Sigmoid colon (tissue), 7 donors: ENCODE measurements around the gene ATF7IP. TPM values are rescaled to one million over a fixed set of nuclear protein-coding genes. Genes with fewer than 3 reads are reported as not detected.

Experiments used
- DNase-seq: peaks from one replicate; pipeline ENCODE4 v3.0.0-alpha.2; 2019
- H3K27ac ChIP-seq, 4 donors: fragments of 200-600 bp; sonication (generic); one replicate each; pipeline ENCODE4 v1.5.1; 2016 to 2019; ENCODE audit warnings: mild to moderate bottlenecking in 1 of 4
- H3K27me3 ChIP-seq, 3 donors: fragments of 200-600 bp; sonication (generic); one replicate each; pipeline ENCODE4 v1.5.1; 2019; ENCODE audit warnings: mild to moderate bottlenecking in 1 of 3
- H3K36me3 ChIP-seq, 4 donors: fragments of 200-600 bp; sonication (generic); one replicate each; pipeline ENCODE4 v1.5.1; 2016 to 2019
- H3K4me1 ChIP-seq, 4 donors: fragments of 200-600 bp; sonication (generic); one replicate each; pipeline ENCODE4 v1.5.1; 2017 to 2019
- H3K4me3 ChIP-seq, 4 donors: fragments of 200-600 bp; sonication (generic); one replicate each; pipeline ENCODE4 v1.5.1; 2017 to 2019; ENCODE audit warnings: mild to moderate bottlenecking in 2 of 4, moderate library complexity in 1 of 4
- H3K9me3 ChIP-seq, 4 donors: fragments of 200-600 bp in 3 of 4; sonication (generic) in 3 of 4; one replicate each; pipeline versions ENCODE4 v1.5.1 to v1.6.1; 2013 to 2019
- CTCF ChIP-seq, 4 experiments: fragments of 450-650 bp in 3 of 4; fragments of 200-600 bp in 1 of 4; IDR thresholded peaks; one replicate each; pipeline ENCODE4 v1.5.1; 2016 to 2019; ENCODE audit warnings: antibody characterized with exemption in 4 of 4, mild to moderate bottlenecking in 3 of 4, moderate library complexity in 2 of 4
- EP300 ChIP-seq, 4 donors: sonication (generic); formaldehyde crosslinking; IDR thresholded peaks; one replicate each; pipeline ENCODE4 v1.6.1; 2017; ENCODE audit warnings: antibody characterized with exemption in 4 of 4
- POLR2A ChIP-seq, 2 donors: fragments of 450-650 bp; IDR thresholded peaks; one replicate each; pipeline ENCODE4 v1.6.1; 2016; ENCODE audit warnings: antibody characterized with exemption in 2 of 2, mild to moderate bottlenecking in 2 of 2, moderate library complexity in 2 of 2
- POLR2AphosphoS5 ChIP-seq, 4 donors: sonication (generic); formaldehyde crosslinking; IDR thresholded peaks; one replicate each; pipeline ENCODE4 v1.6.1; 2017; ENCODE audit warnings: antibody characterized with exemption in 4 of 4
- WGBS, 2 donors: extraction: QIAGEN DNeasy Blood & Tissue Kit; methylation state at CpG; one replicate each; pipeline ENCODE4 v1.1.7; 2013; 5-methylcytosine and 5-hydroxymethylcytosine counted together
- intact Hi-C: fragments of 100-400 bp; cut with DNase I; formaldehyde crosslinking; loops from one replicate; pipeline ENCODE4 v1.15.1; 2023
- polyA plus RNA-seq, 3 donors: library from polyadenylated mRNA; stranded (reverse); fragments of 200-250 nt; gene quantifications; one replicate each; pipeline ENCODE4 v1.2.3, GENCODE V29; 2013
- total RNA-seq, 4 donors: library from RNA; depleted of rRNA; stranded (reverse); fragments of >200 nt; gene quantifications; one replicate each; pipeline ENCODE4 v1.1.0, GENCODE V29; 2016
- donor health status: healthy with polysubstance abuse.
- donor health status: Bipolar disorder and iron deficiency.
- donor health status: healthy.

Gene ATF7IP
- total and polyA plus RNA-seq, 7 donors = 3.0 to 58.4 (median 27.7) TPM

GRCh38 chr12:14481201-14481600, 115.7 kb downstream of the ATF7IP start:
- H3K4me1 ChIP-seq = no peaks in the 10 kb centered on the region
- no peaks in the 10 kb centered on the region for H3K27me3 ChIP-seq
- H3K27ac ChIP-seq = no peak overlapping the region
- H3K4me3 ChIP-seq = no peak overlapping the region
- H3K36me3 ChIP-seq = peaks cover 27 to 94% (median 56%) of the 10 kb centered on the region in 4 donors
- no peak for DNase-seq
- peaks cover 0 to 4% (median 0%) of the 10 kb centered on the region in 4 donors for H3K9me3 ChIP-seq
- intact Hi-C loops = no loop called here
- TF ChIP-seq CTCF (IDR thresholded peaks at IDR 0.05) = no peak
- no peak for TF ChIP-seq POLR2A (IDR thresholded peaks at IDR 0.05)
- TF ChIP-seq POLR2AphosphoS5 (IDR thresholded peaks at IDR 0.05) = no peak

GRCh38 chr12:14482361-14482760, 116.9 kb downstream of the ATF7IP start:
- no peak for DNase-seq
- intact Hi-C loops = no loop called here
- Histone ChIP-seq H3K4me3 (no peak overlapping the region), H3K27ac (no peak overlapping the region), H3K4me1 (no peaks in the 10 kb centered on the region), H3K27me3 (no peaks in the 10 kb centered on the region), H3K9me3 (no peaks in the 10 kb centered on the region), H3K36me3 (peaks cover 23 to 94% (median 63%) of the 10 kb centered on the region in 4 donors)
- WGBS, 2 donors = 95 to 97% methylated on average over 1 of the region's 1 CpG
- TF ChIP-seq CTCF (IDR thresholded peaks at IDR 0.05) = no peak
- no peak for TF ChIP-seq POLR2AphosphoS5 (IDR thresholded peaks at IDR 0.05)
- TF ChIP-seq EP300 (IDR thresholded peaks at IDR 0.05) = no peak
- TF ChIP-seq POLR2A (IDR thresholded peaks at IDR 0.05) = no peak

GRCh38 chr12:14482886-14483285, 117.4 kb downstream of the ATF7IP start:
- Histone ChIP-seq H3K27me3 (no peaks in the 10 kb centered on the region), H3K4me3 (no peak overlapping the region), H3K4me1 (no peaks in the 10 kb centered on the region), H3K36me3 (peaks cover 23 to 94% (median 61%) of the 10 kb centered on the region in 4 donors), H3K27ac (no peak overlapping the region), H3K9me3 (no peaks in the 10 kb centered on the region)
- no peak for DNase-seq
- intact Hi-C loops = no loop called here
- TF ChIP-seq POLR2A (IDR thresholded peaks at IDR 0.05) (no peak), POLR2AphosphoS5 (IDR thresholded peaks at IDR 0.05) (no peak), EP300 (IDR thresholded peaks at IDR 0.05) (no peak), CTCF (IDR thresholded peaks at IDR 0.05) (no peak)
- WGBS, 2 donors = 92 to 95% methylated on average over 2 of the region's 2 CpGs

- Histone ChIP-seq H3K27ac (no peak overlapping the region), H3K27me3 (no peaks in the 10 kb centered on the region), H3K4me3 (no peak overlapping the region), H3K36me3 (peaks cover 9 to 88% (median 48%) of the 10 kb centered on the region in 4 donors), H3K9me3 (no peaks in the 10 kb centered on the region), H3K4me1 (no peaks in the 10 kb centered on the region)
- 94 to 95% methylated on average over 2 of the region's 2 CpGs for WGBS, 2 donors
- intact Hi-C loops = no loop called here
- DNase-seq = no peak
- TF ChIP-seq CTCF (IDR thresholded peaks at IDR 0.05) (no peak), POLR2AphosphoS5 (IDR thresholded peaks at IDR 0.05) (no peak)
These were observed 129.8 kb downstream of the ATF7IP start for GRCh38 chr12:14495326-14495725.
